Kidney capillary endothelial cell (primary cell): ENCODE results near the gene PPP3CA.
A peak's percentile ranks its signal among the peaks of the same experiment; 100 is the strongest.

Source experiments
- DNase-seq: peaks from one replicate; pipeline ENCODE4 v3.0.0-alpha.2; 2018; ENCODE audit warnings: low spot score

Gene PPP3CA

DNA sequence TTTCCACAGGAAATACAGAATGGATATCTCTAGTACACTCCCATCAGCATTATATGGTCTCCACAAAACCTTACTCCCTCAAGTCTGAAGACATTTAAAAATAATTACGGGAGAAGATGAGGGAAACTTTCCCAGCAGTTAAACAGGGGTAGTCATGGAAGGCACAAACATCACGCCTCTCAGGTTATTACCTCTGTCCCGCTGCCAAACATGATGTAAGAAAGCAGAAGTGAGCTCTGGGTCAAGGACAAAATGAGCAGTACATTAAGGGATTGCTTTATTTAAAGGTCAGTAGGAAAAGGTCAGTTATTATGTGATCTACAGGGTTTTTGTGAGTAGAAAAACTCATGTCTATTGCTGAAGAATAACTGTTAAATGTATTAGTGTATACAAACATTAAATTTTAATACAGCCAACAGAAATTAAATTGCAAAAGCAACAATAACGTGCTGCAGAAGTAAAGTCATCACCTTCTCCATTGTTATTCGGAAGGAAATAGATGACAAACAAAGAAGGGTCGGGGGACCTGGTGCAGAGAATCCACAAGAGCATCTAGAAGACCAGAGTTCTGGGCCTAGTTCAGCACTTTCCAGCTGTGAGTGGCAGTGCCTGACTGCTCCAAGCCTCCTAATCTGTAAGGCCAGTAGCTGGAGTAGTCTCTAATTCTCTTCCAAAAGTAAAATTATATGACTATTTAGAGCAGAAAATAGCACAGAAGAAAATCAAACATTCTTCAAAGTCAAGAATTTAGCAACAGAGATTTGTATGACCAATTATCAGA lies 171.2 kb downstream of the PPP3CA start:
- no peak for DNase-seq

- no peak for DNase-seq
Measured at GRCh38 chr4:101174679-101175345, 172.5 kb downstream of the PPP3CA start.

GRCh38 chr4:101172369-101172768 lies 175.0 kb downstream of the PPP3CA start:
- no peak for DNase-seq

- DNase-seq, result peak; percentile 62
Measured at GRCh38 chr4:101171747-101172146, 175.6 kb downstream of the PPP3CA start.

DNA sequence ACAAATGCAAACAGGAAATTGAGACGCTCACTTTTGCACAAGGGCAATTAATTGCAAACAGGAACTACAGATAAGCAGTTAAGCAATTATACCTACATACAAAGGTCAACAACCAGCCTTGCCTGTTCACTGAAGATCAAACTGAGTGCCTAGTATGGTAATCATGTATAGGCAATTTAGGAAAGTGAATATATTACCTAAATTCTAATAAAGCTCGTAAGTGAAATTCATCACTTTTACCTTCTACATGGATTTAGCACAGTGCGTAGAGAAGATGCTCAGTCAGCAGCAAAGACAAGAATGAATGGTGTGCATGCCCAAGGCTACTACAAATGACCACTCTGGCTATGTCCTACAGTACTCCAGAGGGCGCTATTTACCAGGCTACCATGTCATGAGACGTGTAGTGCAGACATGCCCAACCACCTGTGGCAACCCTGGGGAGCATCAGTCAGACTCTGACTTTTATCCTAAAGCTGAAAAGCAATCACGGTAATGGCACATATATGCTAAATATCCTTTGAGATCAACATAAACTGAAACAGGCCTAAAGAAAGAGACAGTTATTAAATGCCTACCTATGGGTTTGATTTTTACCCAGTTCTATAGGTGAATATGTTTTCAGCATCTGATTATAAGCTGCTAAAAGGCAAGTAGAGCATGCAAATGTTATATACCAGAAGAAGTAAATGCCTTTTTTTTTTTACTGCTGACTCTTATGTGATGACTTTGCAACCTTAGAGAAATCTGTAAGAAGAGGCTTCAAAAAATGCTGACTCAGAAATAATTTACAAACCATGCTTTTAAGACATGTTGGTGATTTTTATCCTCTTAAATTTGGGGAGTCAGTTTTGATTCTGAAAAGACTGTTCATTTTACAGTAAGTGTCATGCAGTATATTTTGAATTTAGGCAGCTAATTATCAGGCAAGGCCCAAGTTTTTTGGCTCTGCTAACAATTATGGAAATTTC lies 178.0 kb downstream of the PPP3CA start:
- DNase-seq, result peak; percentile 72

GRCh38 chr4:101163936-101164335 lies 183.4 kb downstream of the PPP3CA start:
- DNase-seq, result no peak

GRCh38 chr4:101162990-101163380 lies 184.3 kb downstream of the PPP3CA start:
- no peak for DNase-seq

GRCh38 chr4:101160792-101161592 lies 186.3 kb downstream of the PPP3CA start:
- DNase-seq, result no peak

GRCh38 chr4:101158507-101158906 lies 188.8 kb downstream of the PPP3CA start:
- no peak for DNase-seq

- no peak for DNase-seq
Measured at GRCh38 chr4:101158134-101158482, 189.2 kb downstream of the PPP3CA start.

GRCh38 chr4:101157415-101158133 lies 189.8 kb downstream of the PPP3CA start:
- no peak for DNase-seq

- no peak for DNase-seq
Measured at GRCh38 chr4:101156619-101157310, 190.6 kb downstream of the PPP3CA start.

DNA sequence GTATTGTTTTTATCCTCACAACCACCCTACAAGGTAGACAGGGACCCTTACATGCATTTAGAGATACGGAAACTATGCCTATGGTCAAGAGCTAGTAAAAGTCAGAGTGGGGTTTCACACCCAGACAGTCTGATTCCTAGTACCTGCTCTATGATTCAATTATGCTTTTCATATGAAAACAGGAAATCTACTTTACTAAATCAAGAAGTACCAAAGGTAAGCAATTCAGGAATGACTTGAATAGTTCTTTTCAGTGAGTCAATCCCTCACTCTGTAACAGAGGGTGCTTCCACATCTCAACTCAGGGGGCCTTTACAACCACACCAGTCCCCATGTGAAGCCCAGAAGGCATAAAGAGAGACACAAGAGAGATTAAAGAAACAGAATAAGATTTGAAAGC lies 191.4 kb downstream of the PPP3CA start:
- no peak for DNase-seq

GRCh38 chr4:101155368-101155767 lies 192.0 kb downstream of the PPP3CA start:
- DNase-seq, result no peak

DNA sequence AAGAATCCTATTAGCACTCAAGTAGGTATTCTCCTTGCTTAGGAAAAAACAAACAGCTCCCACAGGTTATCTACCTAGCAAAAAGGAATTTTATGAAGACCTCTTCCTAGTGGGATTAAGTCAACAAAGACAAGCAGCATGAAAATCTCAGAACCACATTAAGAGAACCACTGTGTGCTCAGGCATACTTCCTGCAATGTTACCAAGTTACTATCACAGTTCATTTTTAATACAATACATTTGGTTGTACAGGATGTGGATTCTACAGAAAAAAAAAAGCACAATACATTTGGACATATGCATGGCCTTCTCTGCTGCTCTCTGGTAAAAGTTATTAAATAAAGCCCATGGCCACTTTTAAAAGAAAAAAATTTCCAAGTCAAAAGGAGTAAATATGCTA lies 193.7 kb downstream of the PPP3CA start:
- DNase-seq, result no peak

DNA sequence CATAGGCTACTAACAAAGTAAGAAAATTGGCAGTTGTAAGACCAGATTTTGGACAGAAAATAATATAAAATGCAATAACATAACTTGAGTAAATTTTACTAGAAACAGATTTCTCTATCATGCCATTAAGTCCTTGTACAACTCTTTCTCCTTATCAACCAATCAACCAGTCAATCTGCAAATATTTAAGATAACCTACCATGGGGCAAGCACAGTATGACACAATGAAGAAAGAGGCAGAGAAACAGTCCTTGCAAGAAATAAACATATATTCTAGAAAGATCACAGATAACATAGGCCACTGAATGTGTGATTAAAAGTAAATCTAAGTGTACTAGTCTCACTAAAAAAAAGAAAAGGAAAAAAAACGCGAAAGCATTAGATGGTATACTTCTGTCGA lies 194.8 kb downstream of the PPP3CA start:
- no peak for DNase-seq

- no peak for DNase-seq
Measured at GRCh38 chr4:101148551-101148950, 198.8 kb downstream of the PPP3CA start.

DNA sequence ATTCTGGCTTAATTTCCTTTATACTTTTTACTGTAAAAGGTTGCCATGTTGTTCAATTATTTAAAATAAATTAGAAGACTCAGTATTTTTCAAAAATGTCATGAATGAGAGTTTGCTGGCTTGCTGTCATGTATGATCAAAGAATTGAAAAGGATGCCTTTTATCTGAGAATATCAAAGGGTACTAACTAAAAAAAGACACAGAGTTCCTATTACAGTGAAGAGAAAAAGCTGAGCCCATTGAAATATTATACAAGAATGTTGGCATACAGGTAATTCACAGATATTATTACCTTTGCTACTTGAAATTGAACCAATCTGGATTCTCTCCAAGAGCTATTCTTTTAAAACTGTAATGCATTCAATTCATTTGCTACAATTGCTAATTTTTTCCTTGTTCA lies 200.0 kb downstream of the PPP3CA start:
- no peak for DNase-seq

- no peak for DNase-seq
Measured at GRCh38 chr4:101145021-101145420, 202.3 kb downstream of the PPP3CA start.

- DNase-seq, result no peak
Measured at GRCh38 chr4:101142259-101142658, 205.1 kb downstream of the PPP3CA start.
